ENCODE measurements around the gene PRELP. TPM values are rescaled to one million over a fixed set of nuclear protein-coding genes. Genes with fewer than 3 reads are reported as not detected.

Gene PRELP
- total RNA-seq, 2 donors from 2014 or later, result 47.4 to 71.7 TPM

DNA sequence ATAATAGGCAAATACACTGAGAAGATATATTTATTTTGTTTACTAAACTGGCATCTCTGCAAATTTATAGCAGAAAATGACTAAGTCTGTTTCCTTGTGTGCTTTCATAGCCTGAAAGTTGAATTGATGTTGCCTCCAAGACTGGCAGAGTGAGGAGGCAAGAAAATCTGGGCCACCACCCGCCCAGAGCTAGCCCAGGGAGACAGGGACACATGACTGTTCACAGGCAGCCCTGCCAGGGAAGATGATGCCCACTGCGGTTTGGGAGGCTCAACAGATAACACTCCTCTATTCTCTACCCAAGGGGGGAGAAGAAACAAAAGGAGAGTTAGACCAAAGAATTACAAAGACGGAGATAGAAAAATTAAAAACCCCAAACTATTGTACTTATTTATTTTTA, 55.5 kb downstream of the PRELP start:
- intact Hi-C loops (cut with DNase I), result no loop called here
- no peak for ATAC-seq

DNA sequence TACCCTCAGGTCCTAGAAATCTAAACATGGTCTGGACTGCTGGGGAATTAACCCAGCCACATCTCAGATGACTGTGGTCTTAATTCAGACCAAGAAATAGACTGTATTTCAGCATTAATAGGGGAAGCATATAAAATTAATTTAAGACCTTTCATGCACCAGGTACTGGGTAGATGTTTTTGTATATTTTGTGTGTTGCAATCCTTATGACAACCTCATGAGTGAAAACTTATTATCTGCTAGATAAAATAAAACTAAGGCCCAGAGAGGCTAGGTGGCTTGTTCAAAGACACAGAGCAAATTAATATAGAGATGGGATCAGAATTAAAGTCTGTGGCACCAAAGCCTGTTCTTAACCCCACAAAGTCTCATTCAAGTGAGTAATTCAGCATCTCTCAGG, 58.4 kb downstream of the PRELP start:
- ATAC-seq, result no peak
- intact Hi-C loops (cut with DNase I), result no loop called here
- no peak for DNase-seq

More for the DNA sequence above, 55.5 kb downstream of the PRELP start:
- DNase-seq, result no peak

DNA sequence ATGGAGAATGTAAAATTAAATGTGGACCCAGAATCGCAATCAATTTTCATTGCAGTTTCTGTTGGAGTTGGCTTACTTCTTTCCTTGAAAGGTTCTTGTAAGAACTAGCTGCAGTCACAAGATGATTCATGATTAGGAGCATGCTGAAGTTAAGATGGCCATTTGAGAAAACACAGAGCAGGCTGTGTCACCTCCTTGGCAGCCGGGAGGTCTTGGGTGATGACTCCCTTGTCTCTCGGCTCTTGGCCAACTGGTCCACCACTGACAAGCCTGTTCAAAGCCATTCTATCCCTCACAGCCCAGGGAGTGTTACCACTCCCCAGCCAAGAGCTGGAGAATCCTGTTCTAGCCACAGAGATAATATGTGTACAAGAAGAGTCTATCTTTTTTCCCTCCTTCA, 58.9 kb downstream of the PRELP start:
- peak; percentile 81 for DNase-seq
- ATAC-seq, result peak in 1 of 2 donors; percentile 56
- intact Hi-C loops (cut with DNase I), result no loop called here

- ATAC-seq (peak in 1 of 2 donors; percentile 42), DNase-seq (no peak)
- intact Hi-C loops (cut with DNase I), result no loop called here
Measured at GRCh38 chr1:203536575-203536974, 61.0 kb downstream of the PRELP start.

- intact Hi-C loops (cut with DNase I), result no loop called here
- DNase-seq (no peak), ATAC-seq (peak; percentile 44 to 76)
Measured at GRCh38 chr1:203536980-203537455, 61.4 kb downstream of the PRELP start.

DNA sequence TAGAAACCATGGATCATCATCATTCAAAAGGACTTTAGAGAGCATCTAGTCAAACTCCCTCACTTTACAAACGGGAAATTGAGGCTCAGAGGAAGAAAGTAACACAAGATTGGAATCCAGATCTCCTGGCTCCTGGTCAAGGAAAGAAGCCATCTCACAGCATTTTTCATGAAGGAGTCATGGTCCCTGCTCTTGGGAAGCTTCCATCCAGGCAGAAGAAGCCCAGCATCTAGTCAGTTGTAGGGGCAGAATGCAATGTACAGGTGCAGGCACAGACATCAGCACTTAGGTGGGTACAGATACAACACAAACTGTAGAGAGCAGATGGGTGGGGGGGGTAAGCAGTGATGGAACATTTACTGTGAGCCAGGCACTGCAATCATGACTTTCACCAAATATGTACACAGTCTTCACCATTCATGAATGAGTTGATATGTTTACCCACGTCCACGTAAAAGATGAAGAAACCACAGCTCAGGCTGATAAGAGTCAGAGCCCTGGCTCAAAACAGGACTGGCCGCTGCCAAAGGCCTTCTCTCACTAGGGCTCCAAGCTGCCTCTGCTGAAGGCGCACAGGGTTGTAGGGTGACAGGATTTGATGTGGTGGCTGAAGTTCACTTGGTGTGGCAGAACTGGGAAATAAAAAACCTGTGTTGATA, 62.3 kb downstream of the PRELP start:
- intact Hi-C loops (cut with DNase I), result no loop called here
- DNase-seq (no peak), ATAC-seq (peak; percentile 59 to 77)

GRCh38 chr1:203538726-203539125, 63.1 kb downstream of the PRELP start:
- ATAC-seq (no peak), DNase-seq (no peak)
- intact Hi-C loops (cut with DNase I), result no loop called here

- no peak for DNase-seq
- intact Hi-C loops (cut with DNase I), result no loop called here
- no peak for ATAC-seq
Measured at GRCh38 chr1:203539831-203540546, 64.4 kb downstream of the PRELP start.

Other genes starting within 250 kb of the PRELP start
- gene CHIT1, start 246.1 kb upstream of the PRELP start, total RNA-seq, result 1 to 10 TPM in 1 of 2 donors, under 1 TPM in 1; 0.63 to 1.3 TPM
- gene BTG2, start 170.3 kb upstream of the PRELP start, total RNA-seq, result 100 to 1,000 TPM; 187 to 259 TPM
- 10 to 100 TPM; 33.3 to 51.6 TPM for gene FMOD, start 124.7 kb upstream of the PRELP start, total RNA-seq
- gene OPTC, start 18.3 kb downstream of the PRELP start, total RNA-seq, result not detected
- gene ATP2B4, start 151.0 kb downstream of the PRELP start, total RNA-seq, result 100 to 1,000 TPM in 1 of 2 donors, 10 to 100 TPM in 1; 81.4 to 102 TPM